B cell (primary cell): Measurements from ENCODE around the gene SMAD2. TPM values are rescaled to one million over a fixed set of nuclear protein-coding genes. Genes with fewer than 3 reads are reported as not detected.

Source experiments
- ATAC-seq: fragments of 200-7000 bp; cut with Tn5 transposase; one replicate; pipeline ENCODE4 v1.10.0; 2021; ENCODE audit warnings: low read depth, mild to moderate bottlenecking, moderate number of reproducible peaks, moderate library complexity
- CTCF ChIA-PET: fragments of 350-600 bp; sonication (Branson Sonifier 250); formaldehyde crosslinking; loops from one replicate; lab custom pipeline; 2021; ENCODE audit warnings: antibody characterized with exemption, inconsistent platforms; lab: Charles Lee
- POLR2A ChIA-PET: fragments of 350-600 bp; sonication (Branson Sonifier 250); formaldehyde crosslinking; loops from one replicate; lab custom pipeline; 2021; ENCODE audit warnings: antibody characterized with exemption; lab: Charles Lee
- DNase-seq: peaks from one replicate; pipeline ENCODE4 v3.0.0; 2013
- H2AFZ ChIP-seq: 2 replicates; pipeline ENCODE4 v1.6.1; 2012; ENCODE audit warnings: mild to moderate bottlenecking, low read depth, low read length; ENCODE audit not compliant: insufficient read depth, poor library complexity, severe bottlenecking
- H3K27ac ChIP-seq, 2 donors: 1 replicate in 1 of 2; 2 replicates in 1 of 2; pipeline ENCODE4 v1.5.1; 2012 to 2013; ENCODE audit warnings: low read length in 2 of 2, mild to moderate bottlenecking in 2 of 2, moderate library complexity in 1 of 2
- H3K27me3 ChIP-seq, 4 experiments: fragments of 200-600 bp in 1 of 4; sonication (generic) in 1 of 4; replicated peaks in 1 of 4; 1 replicate in 2 of 4; 2 replicates in 2 of 4; pipeline versions ENCODE4 v1.6.1 to v1.7.0; 2013 to 2016; ENCODE audit warnings: low read length in 3 of 4, mild to moderate bottlenecking in 2 of 4, mixed read lengths in 1 of 4, moderate library complexity in 1 of 4; ENCODE audit not compliant: insufficient read depth in 4 of 4, control insufficient read depth in 3 of 4; ENCODE audit errors: control extremely low read depth in 1 of 4
- H3K36me3 ChIP-seq, 2 experiments: replicated peaks in 1 of 2; 1 replicate in 1 of 2; 2 replicates in 1 of 2; pipeline versions ENCODE4 v1.6.1 to v1.7.1; 2013; ENCODE audit warnings: low read length in 1 of 2; ENCODE audit not compliant: insufficient read depth in 2 of 2, control insufficient read depth in 1 of 2; ENCODE audit errors: control extremely low read depth in 1 of 2, extremely low read depth in 1 of 2
- H3K4me1 ChIP-seq, 2 donors: fragments of 200-600 bp in 1 of 2; sonication (generic) in 1 of 2; 1 replicate in 1 of 2; 2 replicates in 1 of 2; pipeline versions ENCODE4 v1.5.1 to v1.6.1; 2013 to 2017; ENCODE audit warnings: low read length in 2 of 2; ENCODE audit not compliant: control insufficient read depth in 2 of 2, insufficient read depth in 2 of 2
- H3K4me2 ChIP-seq: replicated peaks from 2 replicates; pipeline ENCODE3; 2012; ENCODE audit warnings: mild to moderate bottlenecking, low read depth, low read length; ENCODE audit not compliant: poor library complexity, severe bottlenecking
- H3K4me3 ChIP-seq, 5 experiments: fragments of 200-600 bp in 1 of 5; sonication (generic) in 1 of 5; 1 replicate in 3 of 5; 2 replicates in 2 of 5; pipeline versions ENCODE4 v1.5.1 to v1.7.0; 2011 to 2016; ENCODE audit warnings: low read length in 4 of 5, mild to moderate bottlenecking in 4 of 5, low read depth in 2 of 5, control low read depth in 1 of 5, moderate library complexity in 1 of 5; ENCODE audit not compliant: insufficient read depth in 1 of 5; ENCODE audit errors: control extremely low read depth in 1 of 5, extremely low read depth in 1 of 5
- H3K79me2 ChIP-seq: fragments of 200-600 bp; sonication (generic); one replicate; pipeline ENCODE4 v1.6.0; 2016; ENCODE audit warnings: low read length; ENCODE audit not compliant: control insufficient read depth, insufficient read depth
- H3K9ac ChIP-seq: fragments of 200-600 bp; sonication (generic); 2 replicates; pipeline ENCODE4 v1.6.1; 2017; ENCODE audit warnings: mild to moderate bottlenecking, low read length, moderate library complexity
- H3K9me3 ChIP-seq, 3 donors: one replicate each; pipeline versions ENCODE4 v1.6.1 to v1.7.1; 2013; ENCODE audit warnings: low read length in 2 of 3; ENCODE audit not compliant: control insufficient read depth in 2 of 3, insufficient read depth in 1 of 3; ENCODE audit errors: control extremely low read depth in 1 of 3
- H4K20me1 ChIP-seq: 2 replicates; pipeline ENCODE4 v1.6.0; 2012; ENCODE audit warnings: mild to moderate bottlenecking, low read length; ENCODE audit not compliant: insufficient read depth, control insufficient read depth, poor library complexity, severe bottlenecking
- H3K27ac Mint-ChIP-seq: one replicate; pipeline ENCODE4 v1.8.0; 2021; ENCODE audit warnings: mixed read lengths
- H3K27me3 Mint-ChIP-seq: one replicate; pipeline ENCODE4 v1.8.0; 2021; ENCODE audit warnings: mixed read lengths
- H3K4me1 Mint-ChIP-seq: one replicate; pipeline ENCODE4 v1.8.0; 2021; ENCODE audit warnings: mixed read lengths
- H3K4me3 Mint-ChIP-seq: one replicate; pipeline ENCODE4 v1.8.0; 2021; ENCODE audit warnings: mixed read lengths
- H3K9me3 Mint-ChIP-seq: one replicate; pipeline ENCODE4 v1.8.0; 2022; ENCODE audit warnings: mixed read lengths; ENCODE audit not compliant: insufficient read depth
- EZH2 ChIP-seq: IDR thresholded peaks from 2 replicates; pipeline ENCODE4 v1.6.1; 2012; ENCODE audit warnings: borderline replicate concordance, low read depth, mild to moderate bottlenecking, moderate library complexity, low read length; ENCODE audit not compliant: insufficient read depth, poor library complexity, severe bottlenecking
- WGBS: methylation state at CpG from one replicate; pipeline ENCODE4 v1.1.5; 2013; ENCODE audit warnings: missing lambda C conversion rate; ENCODE audit not compliant: insufficient coverage; 5-methylcytosine and 5-hydroxymethylcytosine counted together
- intact Hi-C: fragments of 100-400 bp; cut with micrococcal nuclease; formaldehyde crosslinking; loops from one replicate; pipeline ENCODE4 v1.10.0; 2022
- polyA plus RNA-seq: library from polyadenylated mRNA; depleted of rRNA; stranded (reverse); fragments of >200 nt; gene quantifications from 2 replicates; pipeline ENCODE4 v1.2.3, GENCODE V29; 2012
- total RNA-seq, 2 donors: library from RNA; stranded (reverse); fragments of 120-200 nt in 1 of 2; gene quantifications; 1 replicate in 1 of 2; 2 replicates in 1 of 2; pipeline versions ENCODE4 v1.2.3 to v1.2.4, GENCODE V29; 2013 to 2022
- TF ChIP-seq, protein P1 (sequence below): fragments of 200-600 bp; IDR thresholded peaks from one replicate; pipeline ENCODE4 v1.8.0; 2022; ENCODE audit warnings: antibody characterized with exemption, mild to moderate bottlenecking

SMAD2 gene
- total and polyA plus RNA-seq, 2 donors (not counting 1 experiment from before 2014, with no cell fraction given): 23.4 to 139 TPM

DNA sequence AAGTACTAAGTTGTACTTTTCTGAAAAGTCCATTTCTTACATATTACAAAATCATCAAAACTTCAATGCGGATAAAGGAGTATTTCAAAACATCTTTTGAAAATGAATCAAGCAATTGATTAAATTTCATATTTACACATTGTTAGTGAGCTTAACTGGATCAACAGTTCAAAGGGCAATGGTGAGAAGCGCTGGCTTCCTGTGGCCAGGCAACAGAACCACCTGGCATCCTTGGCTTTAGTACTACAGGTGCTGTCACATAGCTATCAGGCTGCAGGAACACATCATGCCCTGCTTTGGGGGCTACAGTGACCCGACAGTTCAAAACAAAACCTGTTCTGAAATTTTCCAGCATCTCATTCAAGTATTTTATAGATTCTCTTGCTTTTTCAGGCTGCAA is 59.2 kb downstream of the SMAD2 start:
- Mint-ChIP-seq H3K9me3 (no peaks in the 10 kb centered on the region), H3K27me3 (no peaks in the 10 kb centered on the region), H3K27ac (no peak overlapping the region), H3K4me3 (no peak overlapping the region), H3K4me1 (no peaks in the 10 kb centered on the region)
- POLR2A ChIA-PET: no interaction called here
- Histone ChIP-seq H3K79me2 (no peaks in the 10 kb centered on the region), H3K9ac (no peak overlapping the region), H3K36me3 (peaks cover 6 to 14% of the 10 kb centered on the region in 2 experiments), H3K4me1 (no peaks in the 10 kb centered on the region), H3K27ac (no peak overlapping the region), H3K9me3 (no peaks in the 10 kb centered on the region), H3K27me3 (no peaks in the 10 kb centered on the region), H2AFZ (no peak overlapping the region), H3K4me2 (no peak overlapping the region), H4K20me1 (peaks cover 30% of the 10 kb centered on the region), H3K4me3 (no peak overlapping the region)
- no peak for TF ChIP-seq EZH2
- TF ChIP-seq, protein P1, sequence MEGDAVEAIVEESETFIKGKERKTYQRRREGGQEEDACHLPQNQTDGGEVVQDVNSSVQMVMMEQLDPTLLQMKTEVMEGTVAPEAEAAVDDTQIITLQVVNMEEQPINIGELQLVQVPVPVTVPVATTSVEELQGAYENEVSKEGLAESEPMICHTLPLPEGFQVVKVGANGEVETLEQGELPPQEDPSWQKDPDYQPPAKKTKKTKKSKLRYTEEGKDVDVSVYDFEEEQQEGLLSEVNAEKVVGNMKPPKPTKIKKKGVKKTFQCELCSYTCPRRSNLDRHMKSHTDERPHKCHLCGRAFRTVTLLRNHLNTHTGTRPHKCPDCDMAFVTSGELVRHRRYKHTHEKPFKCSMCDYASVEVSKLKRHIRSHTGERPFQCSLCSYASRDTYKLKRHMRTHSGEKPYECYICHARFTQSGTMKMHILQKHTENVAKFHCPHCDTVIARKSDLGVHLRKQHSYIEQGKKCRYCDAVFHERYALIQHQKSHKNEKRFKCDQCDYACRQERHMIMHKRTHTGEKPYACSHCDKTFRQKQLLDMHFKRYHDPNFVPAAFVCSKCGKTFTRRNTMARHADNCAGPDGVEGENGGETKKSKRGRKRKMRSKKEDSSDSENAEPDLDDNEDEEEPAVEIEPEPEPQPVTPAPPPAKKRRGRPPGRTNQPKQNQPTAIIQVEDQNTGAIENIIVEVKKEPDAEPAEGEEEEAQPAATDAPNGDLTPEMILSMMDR: no peak
- DNase-seq (no peak), ATAC-seq (no peak)
- intact Hi-C loops: no loop called here
- CTCF ChIA-PET: no interaction called here
- 100% methylated on average over 1 of the region's 3 CpGs for WGBS

DNA sequence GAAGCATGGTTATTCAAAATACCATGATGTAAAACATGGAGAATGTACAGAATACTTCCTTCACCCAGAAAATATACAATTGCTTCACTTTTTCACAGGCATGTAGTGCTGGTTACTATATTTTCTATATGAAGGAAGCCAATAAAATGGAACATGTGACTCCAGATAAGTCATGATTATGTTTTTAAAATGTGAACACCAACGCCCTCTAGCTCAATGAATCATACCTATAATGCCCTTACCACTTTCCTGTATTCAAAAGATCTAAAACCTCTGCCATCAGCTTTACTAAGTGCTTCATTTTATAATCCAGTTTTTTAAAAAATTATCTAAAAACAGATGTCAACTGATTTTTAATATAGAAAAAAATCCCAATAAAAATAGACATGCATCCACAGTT is 59.9 kb downstream of the SMAD2 start:
- Histone ChIP-seq H3K27ac (no peak overlapping the region), H3K4me3 (no peak overlapping the region), H3K27me3 (no peaks in the 10 kb centered on the region), H3K79me2 (no peaks in the 10 kb centered on the region), H4K20me1 (peaks cover 30% of the 10 kb centered on the region), H2AFZ (no peak overlapping the region), H3K4me2 (no peak overlapping the region), H3K9me3 (no peaks in the 10 kb centered on the region), H3K4me1 (no peaks in the 10 kb centered on the region), H3K36me3 (peaks cover 6 to 14% of the 10 kb centered on the region in 2 experiments), H3K9ac (no peak overlapping the region)
- DNase-seq (no peak), ATAC-seq (no peak)
- Mint-ChIP-seq H3K9me3 (no peaks in the 10 kb centered on the region), H3K27ac (no peak overlapping the region), H3K4me3 (no peak overlapping the region), H3K4me1 (no peaks in the 10 kb centered on the region), H3K27me3 (no peaks in the 10 kb centered on the region)
- TF ChIP-seq EZH2: no peak
- TF ChIP-seq, protein P1: no peak
- intact Hi-C loops: no loop called here
- CTCF ChIA-PET: no interaction called here
- POLR2A ChIA-PET: no interaction called here
- no CpG with 5 or more reads among the region's 1 CpG for WGBS
